AG04449 (cell line): ENCODE data around the gene U2AF2.

Source experiments
- CTCF ChIA-PET: fragments of 350-600 bp; formaldehyde crosslinking; extraction: SDS; loops from one replicate; lab custom pipeline; 2021; ENCODE audit warnings: antibody characterized with exemption; lab: Yijun Ruan, JAX
- POLR2A ChIA-PET: fragments of 400-600, 350-600 bp; formaldehyde crosslinking; extraction: SDS; loops from one replicate; lab custom pipeline; 2020; ENCODE audit warnings: antibody characterized with exemption, inconsistent platforms; lab: Yijun Ruan, JAX
- DNase-seq: peaks from one replicate; pipeline ENCODE4 v3.0.0-alpha.2; 2010; ENCODE audit warnings: low read depth, low spot score
- H3K4me3 ChIP-seq: 2 replicates; pipeline ENCODE4 v1.5.1; 2011; ENCODE audit warnings: low read depth, mild to moderate bottlenecking, control low read depth, low read length
- TF ChIP-seq, protein P1 (sequence below): IDR thresholded peaks from one replicate; pipeline ENCODE4 v1.5.1; 2011; ENCODE audit warnings: mild to moderate bottlenecking, moderate library complexity, low read length, control low read depth, inconsistent platforms; ENCODE audit not compliant: insufficient read depth; ENCODE audit errors: missing control alignments

The U2AF2 gene

DNA sequence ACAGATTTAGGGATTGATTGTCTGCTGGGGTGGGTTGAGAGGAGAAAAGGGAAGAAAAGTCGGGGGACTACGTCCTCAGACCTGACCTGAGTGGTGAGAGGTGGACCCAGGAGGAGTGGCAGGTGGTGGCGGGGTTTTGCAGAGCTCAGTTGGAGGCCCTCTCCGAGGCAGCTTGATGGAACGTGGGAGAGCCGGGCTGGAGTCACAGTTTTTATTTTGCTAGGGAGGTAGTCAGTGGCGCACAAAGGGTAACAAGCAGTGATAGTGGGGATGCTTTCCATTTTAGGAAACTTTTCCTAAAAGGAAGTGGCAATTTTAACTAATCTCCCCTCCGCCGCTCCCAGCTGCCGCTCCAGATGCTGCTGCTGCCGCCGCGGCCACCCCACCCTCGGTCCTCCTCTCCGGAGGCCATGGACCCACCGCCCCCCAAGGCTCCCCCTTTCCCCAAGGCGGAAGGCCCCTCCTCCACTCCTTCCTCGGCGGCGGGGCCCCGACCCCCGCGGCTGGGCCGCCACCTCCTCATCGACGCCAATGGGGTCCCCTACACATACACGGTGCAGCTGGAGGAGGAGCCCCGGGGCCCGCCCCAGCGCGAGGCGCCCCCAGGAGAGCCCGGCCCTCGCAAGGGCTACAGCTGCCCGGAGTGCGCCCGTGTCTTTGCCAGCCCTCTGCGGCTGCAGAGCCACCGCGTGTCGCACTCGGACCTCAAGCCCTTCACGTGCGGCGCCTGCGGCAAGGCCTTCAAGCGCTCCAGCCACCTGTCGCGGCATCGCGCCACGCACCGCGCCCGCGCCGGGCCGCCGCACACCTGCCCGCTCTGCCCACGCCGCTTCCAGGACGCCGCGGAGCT lies 12.5 kb upstream of the U2AF2 start:
- TF ChIP-seq, protein P1, sequence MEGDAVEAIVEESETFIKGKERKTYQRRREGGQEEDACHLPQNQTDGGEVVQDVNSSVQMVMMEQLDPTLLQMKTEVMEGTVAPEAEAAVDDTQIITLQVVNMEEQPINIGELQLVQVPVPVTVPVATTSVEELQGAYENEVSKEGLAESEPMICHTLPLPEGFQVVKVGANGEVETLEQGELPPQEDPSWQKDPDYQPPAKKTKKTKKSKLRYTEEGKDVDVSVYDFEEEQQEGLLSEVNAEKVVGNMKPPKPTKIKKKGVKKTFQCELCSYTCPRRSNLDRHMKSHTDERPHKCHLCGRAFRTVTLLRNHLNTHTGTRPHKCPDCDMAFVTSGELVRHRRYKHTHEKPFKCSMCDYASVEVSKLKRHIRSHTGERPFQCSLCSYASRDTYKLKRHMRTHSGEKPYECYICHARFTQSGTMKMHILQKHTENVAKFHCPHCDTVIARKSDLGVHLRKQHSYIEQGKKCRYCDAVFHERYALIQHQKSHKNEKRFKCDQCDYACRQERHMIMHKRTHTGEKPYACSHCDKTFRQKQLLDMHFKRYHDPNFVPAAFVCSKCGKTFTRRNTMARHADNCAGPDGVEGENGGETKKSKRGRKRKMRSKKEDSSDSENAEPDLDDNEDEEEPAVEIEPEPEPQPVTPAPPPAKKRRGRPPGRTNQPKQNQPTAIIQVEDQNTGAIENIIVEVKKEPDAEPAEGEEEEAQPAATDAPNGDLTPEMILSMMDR = no peak
- CTCF ChIA-PET = interaction anchor here (1.0 to 2.2 kb wide), 3 partner anchors 10 to 12 kb away, joined by 3 to 16 read pairs (median 16); no protein-coding TSS in a partner anchor
- H3K4me3 ChIP-seq = peak overlapping the region; percentile 74
- POLR2A ChIA-PET = interaction anchor here (1.0 to 2.5 kb wide), 4 partner anchors 10 to 37 kb away, joined by 3 to 11 read pairs (median 6); partner anchors contain the start of genes U2AF2, ZNF784 and ZNF865
- DNase-seq = no peak

DNA sequence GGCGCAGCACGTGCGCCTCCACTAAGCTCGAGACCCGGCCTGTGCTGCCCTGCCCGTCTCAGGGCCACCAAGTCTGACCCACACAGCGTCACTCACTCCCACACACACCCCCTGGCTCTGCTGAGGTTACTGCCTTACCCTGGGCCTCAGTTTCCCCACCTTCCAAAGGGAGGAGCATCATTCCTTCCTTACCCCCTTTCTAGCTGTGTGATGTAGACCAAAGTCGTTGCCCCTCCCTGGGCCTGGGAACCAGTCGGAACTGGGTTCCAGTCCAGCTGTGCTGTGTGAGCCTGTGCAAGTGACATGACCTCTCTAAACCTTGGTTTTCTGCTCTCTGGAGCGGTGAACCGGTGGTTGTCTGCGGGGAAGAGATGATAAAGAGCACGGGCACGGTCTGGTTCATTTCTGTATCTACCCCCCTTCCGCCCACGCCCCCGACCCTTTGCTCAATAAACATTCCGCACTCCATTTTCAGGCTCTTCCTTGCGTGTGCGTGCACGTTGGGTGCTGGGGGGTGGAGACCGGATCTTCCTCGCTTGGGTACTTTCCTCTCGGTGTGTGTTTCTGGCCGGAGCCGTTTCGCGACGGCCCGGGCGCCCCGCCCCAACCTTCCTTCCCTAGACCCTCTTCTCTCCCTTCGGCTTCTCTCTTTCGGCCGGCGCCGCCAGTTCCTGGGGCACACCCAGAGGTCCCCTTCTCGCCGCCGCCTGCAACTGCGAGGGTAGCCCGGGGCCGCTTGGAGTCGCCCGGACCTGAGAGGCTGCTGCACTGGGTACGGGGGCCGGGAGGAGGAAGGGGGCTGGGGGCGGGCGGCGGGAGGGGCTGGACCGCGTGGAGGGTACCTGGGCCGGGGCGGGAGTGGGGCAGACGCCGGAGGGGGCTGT lies 11.6 kb upstream of the U2AF2 start, which contains the start of gene ZNF581:
ZNF581 (plus strand) TSS at position 647 of the 884 bp plus-strand sequence. CDS start 923 bp downstream, outside the sequence.
- TF ChIP-seq, protein P1 = no peak
- no peak for DNase-seq
- ChIA-PET CTCF (interaction anchor here (2.2 kb wide), 2 partner anchors 9 to 10 kb away, joined by 16 read pairs; no protein-coding TSS in a partner anchor), POLR2A (interaction anchor here (1.0 to 2.5 kb wide), 4 partner anchors 10 to 37 kb away, joined by 3 to 11 read pairs (median 6); partner anchors contain the start of genes U2AF2, ZNF784 and ZNF865)
- H3K4me3 ChIP-seq = peak within 1 kb of the TSS; percentile 74

DNA sequence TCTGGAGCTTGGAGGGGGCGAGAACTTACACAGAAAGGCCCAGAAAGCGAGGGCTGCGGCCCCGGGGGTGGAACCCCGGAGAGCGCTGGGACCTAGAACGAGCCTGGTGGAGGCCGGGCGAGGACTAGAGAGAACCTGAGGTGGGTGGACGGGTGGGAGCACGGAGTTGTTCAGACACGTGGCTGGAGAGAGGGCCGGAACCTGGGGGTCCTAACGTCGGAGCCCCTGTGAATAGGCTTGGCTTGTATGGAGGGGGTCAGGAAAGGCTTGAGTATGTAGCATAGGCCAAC lies 11.0 kb upstream of the U2AF2 start:
- CTCF ChIA-PET = interaction anchor here (2.2 kb wide), 2 partner anchors 9 to 11 kb away, joined by 16 read pairs; no protein-coding TSS in a partner anchor
- TF ChIP-seq, protein P1 = no peak
- H3K4me3 ChIP-seq = peak overlapping the region; percentile 74
- no peak for DNase-seq
- POLR2A ChIA-PET = interaction anchor here (1.9 to 2.5 kb wide), 2 partner anchors 11 kb away, joined by 8 to 11 read pairs; partner anchors contain the start of gene U2AF2

DNA sequence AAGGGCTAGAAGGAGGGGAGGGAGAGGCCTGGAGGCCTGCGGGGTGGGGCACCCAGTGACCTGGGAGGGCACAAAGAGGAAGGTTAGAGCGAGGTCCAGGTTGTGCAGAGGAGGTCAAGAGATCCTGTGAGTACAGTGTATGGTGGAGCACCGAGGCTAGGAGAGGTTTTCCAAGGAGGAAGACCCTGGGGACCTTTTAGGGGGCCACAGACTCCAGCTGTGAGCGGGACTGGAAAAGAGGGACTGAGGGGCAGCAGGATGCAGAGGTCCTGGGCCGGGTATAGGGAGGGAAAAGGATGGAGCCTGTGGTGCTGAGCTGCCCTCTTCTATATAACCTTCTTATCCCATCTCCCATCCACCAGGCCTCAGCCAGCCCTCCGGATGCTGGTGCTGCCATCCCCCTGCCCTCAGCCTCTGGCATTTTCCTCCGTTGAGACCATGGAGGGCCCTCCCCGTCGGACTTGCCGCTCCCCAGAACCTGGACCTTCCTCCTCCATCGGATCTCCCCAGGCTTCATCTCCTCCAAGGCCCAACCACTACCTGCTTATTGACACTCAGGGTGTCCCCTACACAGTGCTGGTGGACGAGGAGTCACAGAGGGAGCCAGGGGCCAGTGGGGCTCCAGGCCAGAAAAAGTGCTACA lies 10.5 kb upstream of the U2AF2 start:
- peak overlapping the region; percentile 74 for H3K4me3 ChIP-seq
- ChIA-PET POLR2A (interaction anchor here (2.5 kb wide), 1 partner anchor 10 kb away, joined by 11 read pairs; the partner anchor contains the start of gene U2AF2), CTCF (interaction anchor here (1.4 to 3.7 kb wide), 3 partner anchors 8 to 9 kb away, joined by 4 to 16 read pairs (median 11); no protein-coding TSS in a partner anchor)
- TF ChIP-seq, protein P1 = no peak
- DNase-seq = no peak

DNA sequence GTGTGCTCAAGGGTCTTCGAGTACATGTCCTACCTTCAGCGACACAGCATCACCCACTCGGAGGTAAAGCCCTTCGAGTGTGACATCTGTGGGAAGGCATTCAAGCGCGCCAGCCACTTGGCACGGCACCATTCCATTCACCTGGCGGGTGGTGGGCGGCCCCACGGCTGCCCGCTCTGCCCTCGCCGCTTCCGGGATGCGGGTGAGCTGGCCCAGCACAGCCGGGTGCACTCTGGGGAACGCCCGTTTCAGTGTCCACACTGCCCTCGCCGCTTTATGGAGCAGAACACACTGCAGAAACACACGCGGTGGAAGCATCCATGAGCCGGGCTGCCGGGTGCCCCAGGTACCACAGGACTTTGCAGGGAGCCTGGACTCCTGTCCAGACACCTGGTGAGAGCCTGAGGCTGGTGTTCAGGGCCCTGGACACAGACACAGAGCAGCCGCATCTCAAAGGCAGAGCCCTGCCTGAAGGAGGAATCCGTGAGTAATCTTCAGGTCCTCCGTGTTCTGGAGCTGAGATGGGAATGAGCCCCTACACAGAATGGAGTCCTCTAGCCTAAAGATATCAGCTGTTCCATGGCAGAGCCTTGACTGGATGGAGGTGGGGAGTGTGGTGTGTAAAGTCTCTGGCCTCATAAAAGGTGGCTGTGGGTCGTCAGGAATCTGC lies 9.9 kb upstream of the U2AF2 start:
- TF ChIP-seq, protein P1 = no peak
- CTCF ChIA-PET = interaction anchor here (1.4 to 5.7 kb wide), 4 partner anchors 8 to 12 kb away, joined by 4 to 51 read pairs (median 9); partner anchors contain the start of gene U2AF2
- H3K4me3 ChIP-seq = peak overlapping the region; percentile 74
- POLR2A ChIA-PET = no interaction called here
- no peak for DNase-seq
